ENCODE results near the gene KHDRBS1. TPM values are rescaled to one million over a fixed set of nuclear protein-coding genes. Genes with fewer than 3 reads are reported as not detected.
A peak's percentile ranks its signal among the peaks of the same experiment; 100 is the strongest.

The KHDRBS1 gene
- total and polyA plus RNA-seq, 2 of the 13 experiments (the other 11 are each of a cell fraction or from before 2014, with no cell fraction given): 25.1 to 39.0 TPM

GRCh38 chr1:32013386-32014198, at the start of gene KHDRBS1 (continued):
- peak; percentile 82 for TF ChIP-seq ZNF18 (CRISPR knock-in tag; IDR thresholded peaks at IDR 0.05; ENCODE audit: insufficient replicate concordance)
- 0 out of 2 replicates have a peak, but pooled peaks have one; percentile 11 for TF ChIP-seq TEF (CRISPR knock-in tag; IDR thresholded peaks at IDR 0.05)
- TF ChIP-seq ZNF225 (CRISPR knock-in tag; IDR thresholded peaks at IDR 0.05): no peak; the same call in none of the 2 replicates
- TF ChIP-seq ATF7-NPFF (CRISPR knock-in tag; IDR thresholded peaks at IDR 0.05; ENCODE audit: low read depth): peak; percentile 82; the same call in 1 of the 2 replicates
- peak; percentile 57; the same call in 1 of the 2 replicates for TF ChIP-seq SNAPC5 (CRISPR knock-in tag; IDR thresholded peaks at IDR 0.05; ENCODE audit: borderline replicate concordance)
- TF ChIP-seq, protein P1, sequence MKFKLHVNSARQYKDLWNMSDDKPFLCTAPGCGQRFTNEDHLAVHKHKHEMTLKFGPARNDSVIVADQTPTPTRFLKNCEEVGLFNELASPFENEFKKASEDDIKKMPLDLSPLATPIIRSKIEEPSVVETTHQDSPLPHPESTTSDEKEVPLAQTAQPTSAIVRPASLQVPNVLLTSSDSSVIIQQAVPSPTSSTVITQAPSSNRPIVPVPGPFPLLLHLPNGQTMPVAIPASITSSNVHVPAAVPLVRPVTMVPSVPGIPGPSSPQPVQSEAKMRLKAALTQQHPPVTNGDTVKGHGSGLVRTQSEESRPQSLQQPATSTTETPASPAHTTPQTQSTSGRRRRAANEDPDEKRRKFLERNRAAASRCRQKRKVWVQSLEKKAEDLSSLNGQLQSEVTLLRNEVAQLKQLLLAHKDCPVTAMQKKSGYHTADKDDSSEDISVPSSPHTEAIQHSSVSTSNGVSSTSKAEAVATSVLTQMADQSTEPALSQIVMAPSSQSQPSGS (CRISPR knock-in tag; IDR thresholded peaks at IDR 0.05): no peak; the same call in 1 of the 2 replicates
- peak; percentile 49 for TF ChIP-seq HOXA5 (CRISPR knock-in tag; IDR thresholded peaks at IDR 0.05)
- TF ChIP-seq MIER3 (CRISPR knock-in tag; IDR thresholded peaks at IDR 0.05; ENCODE audit: borderline replicate concordance): no peak; the same call in 1 of the 2 replicates
- TF ChIP-seq JARID2 (CRISPR knock-in tag; IDR thresholded peaks at IDR 0.05; ENCODE audit: insufficient replicate concordance): no peak
- peak; percentile 58 for TF ChIP-seq ZNF501 (CRISPR knock-in tag; IDR thresholded peaks at IDR 0.05)
- TF ChIP-seq ZNF567 (CRISPR knock-in tag; IDR thresholded peaks at IDR 0.05; ENCODE audit: borderline replicate concordance): no peak
- no peak for TF ChIP-seq TOPORS (CRISPR knock-in tag; IDR thresholded peaks at IDR 0.05)
- no peak for TF ChIP-seq AKNA (CRISPR knock-in tag; IDR thresholded peaks at IDR 0.05; ENCODE audit: borderline replicate concordance)
- TF ChIP-seq, protein P2, sequence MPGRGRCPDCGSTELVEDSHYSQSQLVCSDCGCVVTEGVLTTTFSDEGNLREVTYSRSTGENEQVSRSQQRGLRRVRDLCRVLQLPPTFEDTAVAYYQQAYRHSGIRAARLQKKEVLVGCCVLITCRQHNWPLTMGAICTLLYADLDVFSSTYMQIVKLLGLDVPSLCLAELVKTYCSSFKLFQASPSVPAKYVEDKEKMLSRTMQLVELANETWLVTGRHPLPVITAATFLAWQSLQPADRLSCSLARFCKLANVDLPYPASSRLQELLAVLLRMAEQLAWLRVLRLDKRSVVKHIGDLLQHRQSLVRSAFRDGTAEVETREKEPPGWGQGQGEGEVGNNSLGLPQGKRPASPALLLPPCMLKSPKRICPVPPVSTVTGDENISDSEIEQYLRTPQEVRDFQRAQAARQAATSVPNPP (CRISPR knock-in tag; IDR thresholded peaks at IDR 0.05): no peak
- TF ChIP-seq, protein P3, sequence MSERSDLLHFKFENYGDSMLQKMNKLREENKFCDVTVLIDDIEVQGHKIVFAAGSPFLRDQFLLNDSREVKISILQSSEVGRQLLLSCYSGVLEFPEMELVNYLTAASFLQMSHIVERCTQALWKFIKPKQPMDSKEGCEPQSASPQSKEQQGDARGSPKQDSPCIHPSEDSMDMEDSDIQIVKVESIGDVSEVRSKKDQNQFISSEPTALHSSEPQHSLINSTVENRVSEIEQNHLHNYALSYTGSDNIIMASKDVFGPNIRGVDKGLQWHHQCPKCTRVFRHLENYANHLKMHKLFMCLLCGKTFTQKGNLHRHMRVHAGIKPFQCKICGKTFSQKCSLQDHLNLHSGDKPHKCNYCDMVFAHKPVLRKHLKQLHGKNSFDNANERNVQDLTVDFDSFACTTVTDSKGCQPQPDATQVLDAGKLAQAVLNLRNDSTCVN (CRISPR knock-in tag; IDR thresholded peaks at IDR 0.05; ENCODE audit: borderline replicate concordance): no peak; the same call in 1 of the 2 replicates
